Measurements from ENCODE around the gene C16orf92. TPM values are rescaled to one million over a fixed set of nuclear protein-coding genes. Genes with fewer than 3 reads are reported as not detected.

Gene C16orf92
- polyA plus RNA-seq, 1 donor from 2014 or later, result not detected

- Histone ChIP-seq H3K9me3 (ENCODE audit: low read length) (no peaks in the 10 kb centered on the region), H3K4me2 (ENCODE audit: low read length) (peak overlapping the region; percentile 94), H3K36me3 (ENCODE audit: insufficient read depth, low read length) (no peaks in the 10 kb centered on the region), H3K27ac (ENCODE audit: low read length) (peak overlapping the region; percentile 59), H3K4me3 (ENCODE audit: low read length) (peak overlapping the region; percentile 92), H3K79me2 (replicated peaks; ENCODE audit: insufficient read depth, low read length) (peaks cover 8% of the 10 kb centered on the region), H3F3A (ENCODE audit: insufficient read depth, low read length, poor library complexity, severe bottlenecking) (no peaks in the 10 kb centered on the region), H3K27me3 (ENCODE audit: insufficient read depth, low read depth, low read length) (no peaks in the 10 kb centered on the region), H2AFZ (ENCODE audit: low read depth, low read length) (peak overlapping the region; percentile 88), H3K9ac (ENCODE audit: low read length) (peak overlapping the region; percentile 92), H4K20me1 (ENCODE audit: insufficient read depth) (no peaks in the 10 kb centered on the region), H3K9me2 (ENCODE audit: insufficient read depth, low read length) (no peaks in the 10 kb centered on the region)
- no peak for TF ChIP-seq CTCF (IDR thresholded peaks at IDR 0.05; ENCODE audit: poor library complexity, severe bottlenecking)
- no peak for TF ChIP-seq EP300 (conservative IDR thresholded peaks at IDR 0.05; ENCODE audit: poor library complexity, severe bottlenecking)
- no peak for TF ChIP-seq MXI1 (conservative IDR thresholded peaks at IDR 0.05; ENCODE audit: poor library complexity, severe bottlenecking)
- no peak for TF ChIP-seq TAF1 (IDR thresholded peaks at IDR 0.05; ENCODE audit: low read depth)
- no peak for TF ChIP-seq EZH2 (IDR thresholded peaks at IDR 0.05; ENCODE audit: borderline replicate concordance, insufficient read depth, low read length, poor library complexity, severe bottlenecking)
- TF ChIP-seq RAD21 (conservative IDR thresholded peaks at IDR 0.05), result no peak
- no peak for TF ChIP-seq POLR2AphosphoS5 (IDR thresholded peaks at IDR 0.05)
- TF ChIP-seq SMC3 (conservative IDR thresholded peaks at IDR 0.05; ENCODE audit: poor library complexity), result no peak
- TF ChIP-seq, protein P1, sequence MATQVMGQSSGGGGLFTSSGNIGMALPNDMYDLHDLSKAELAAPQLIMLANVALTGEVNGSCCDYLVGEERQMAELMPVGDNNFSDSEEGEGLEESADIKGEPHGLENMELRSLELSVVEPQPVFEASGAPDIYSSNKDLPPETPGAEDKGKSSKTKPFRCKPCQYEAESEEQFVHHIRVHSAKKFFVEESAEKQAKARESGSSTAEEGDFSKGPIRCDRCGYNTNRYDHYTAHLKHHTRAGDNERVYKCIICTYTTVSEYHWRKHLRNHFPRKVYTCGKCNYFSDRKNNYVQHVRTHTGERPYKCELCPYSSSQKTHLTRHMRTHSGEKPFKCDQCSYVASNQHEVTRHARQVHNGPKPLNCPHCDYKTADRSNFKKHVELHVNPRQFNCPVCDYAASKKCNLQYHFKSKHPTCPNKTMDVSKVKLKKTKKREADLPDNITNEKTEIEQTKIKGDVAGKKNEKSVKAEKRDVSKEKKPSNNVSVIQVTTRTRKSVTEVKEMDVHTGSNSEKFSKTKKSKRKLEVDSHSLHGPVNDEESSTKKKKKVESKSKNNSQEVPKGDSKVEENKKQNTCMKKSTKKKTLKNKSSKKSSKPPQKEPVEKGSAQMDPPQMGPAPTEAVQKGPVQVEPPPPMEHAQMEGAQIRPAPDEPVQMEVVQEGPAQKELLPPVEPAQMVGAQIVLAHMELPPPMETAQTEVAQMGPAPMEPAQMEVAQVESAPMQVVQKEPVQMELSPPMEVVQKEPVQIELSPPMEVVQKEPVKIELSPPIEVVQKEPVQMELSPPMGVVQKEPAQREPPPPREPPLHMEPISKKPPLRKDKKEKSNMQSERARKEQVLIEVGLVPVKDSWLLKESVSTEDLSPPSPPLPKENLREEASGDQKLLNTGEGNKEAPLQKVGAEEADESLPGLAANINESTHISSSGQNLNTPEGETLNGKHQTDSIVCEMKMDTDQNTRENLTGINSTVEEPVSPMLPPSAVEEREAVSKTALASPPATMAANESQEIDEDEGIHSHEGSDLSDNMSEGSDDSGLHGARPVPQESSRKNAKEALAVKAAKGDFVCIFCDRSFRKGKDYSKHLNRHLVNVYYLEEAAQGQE (IDR thresholded peaks at IDR 0.05; ENCODE audit: borderline replicate concordance), result no peak
Observed at GRCh38 chr16:30030011-30030685, 7.2 kb downstream of the C16orf92 start.

- H3F3A ChIP-seq (ENCODE audit: insufficient read depth, low read length, poor library complexity, severe bottlenecking), result no peaks in the 10 kb centered on the region
- peak within 1 kb of the TSS; percentile 100 for H3K4me2 ChIP-seq (ENCODE audit: low read length)
- peak; percentile 76 for TF ChIP-seq POLR2AphosphoS5 (IDR thresholded peaks at IDR 0.05)
- TF ChIP-seq, protein P1 (IDR thresholded peaks at IDR 0.05; ENCODE audit: borderline replicate concordance), result no peak
- TF ChIP-seq TAF1 (IDR thresholded peaks at IDR 0.05; ENCODE audit: low read depth), result peak; percentile 18
- no peaks in the 10 kb centered on the region for H3K36me3 ChIP-seq (ENCODE audit: insufficient read depth, low read length)
- peak within 1 kb of the TSS; percentile 92 for H3K4me3 ChIP-seq (ENCODE audit: low read length)
- no peaks in the 10 kb centered on the region for H4K20me1 ChIP-seq (ENCODE audit: insufficient read depth)
- H3K27ac ChIP-seq (ENCODE audit: low read length), result peak within 1 kb of the TSS; percentile 59
- H3K9me2 ChIP-seq (ENCODE audit: insufficient read depth, low read length), result no peaks in the 10 kb centered on the region
- peak within 1 kb of the TSS; percentile 88 for H2AFZ ChIP-seq (ENCODE audit: low read depth, low read length)
- peaks cover 8% of the 10 kb centered on the region for H3K79me2 ChIP-seq (replicated peaks; ENCODE audit: insufficient read depth, low read length)
- peak within 1 kb of the TSS; percentile 92 for H3K9ac ChIP-seq (ENCODE audit: low read length)
- H3K9me3 ChIP-seq (ENCODE audit: low read length), result no peaks in the 10 kb centered on the region
- no peaks in the 10 kb centered on the region for H3K27me3 ChIP-seq (ENCODE audit: insufficient read depth, low read depth, low read length)
Observed at GRCh38 chr16:30030841-30031413, 7.9 kb downstream of the C16orf92 start, which contains the start of gene TLCD3B. Gene TLCD3B, minus strand, starts transcription at chr16:30031271. Its CDS starts 744 bp downstream, at chr16:30030527.
